HG03575 (cell line): ENCODE data around the gene TCERG1.

Experiments used
- ATAC-seq: cut with Tn5 transposase; IDR thresholded peaks from one replicate; pipeline ENCODE4 v1.9.1; 2021; ENCODE audit not compliant: unreplicated experiment, insufficient number of reproducible peaks, low FRiP score; ENCODE audit errors: extremely low read depth

TCERG1 gene

GRCh38 chr5:146448783-146449519 lies 1.8 kb downstream of the TCERG1 start:
- no peak for ATAC-seq

- no peak for ATAC-seq
Observed at GRCh38 chr5:146450002-146450401, 2.9 kb downstream of the TCERG1 start.

GRCh38 chr5:146451411-146451810 lies 4.3 kb downstream of the TCERG1 start:
- no peak for ATAC-seq

- no peak for ATAC-seq
Observed at GRCh38 chr5:146457431-146457830, 10.3 kb downstream of the TCERG1 start.

GRCh38 chr5:146458894-146459293 lies 11.8 kb downstream of the TCERG1 start:
- no peak for ATAC-seq

- ATAC-seq = no peak
Observed at GRCh38 chr5:146461319-146461718, 14.2 kb downstream of the TCERG1 start.

GRCh38 chr5:146463446-146463845 lies 16.3 kb downstream of the TCERG1 start:
- ATAC-seq = no peak

- no peak for ATAC-seq
Observed at GRCh38 chr5:146466521-146467349, 19.6 kb downstream of the TCERG1 start.

- no peak for ATAC-seq
Observed at GRCh38 chr5:146467760-146468159, 20.6 kb downstream of the TCERG1 start.

GRCh38 chr5:146474065-146474464 lies 26.9 kb downstream of the TCERG1 start:
- no peak for ATAC-seq

- no peak for ATAC-seq
Observed at GRCh38 chr5:146475190-146475780, 28.2 kb downstream of the TCERG1 start.

GRCh38 chr5:146475906-146476305 lies 28.8 kb downstream of the TCERG1 start:
- no peak for ATAC-seq

- no peak for ATAC-seq
Observed at GRCh38 chr5:146482775-146483174, 35.6 kb downstream of the TCERG1 start.

- ATAC-seq = no peak
Observed at GRCh38 chr5:146484714-146485391, 37.7 kb downstream of the TCERG1 start.

GRCh38 chr5:146490089-146490843 lies 43.1 kb downstream of the TCERG1 start:
- no peak for ATAC-seq

GRCh38 chr5:146494656-146495055 lies 47.5 kb downstream of the TCERG1 start:
- ATAC-seq = no peak

GRCh38 chr5:146499680-146500079 lies 52.5 kb downstream of the TCERG1 start:
- ATAC-seq = no peak

GRCh38 chr5:146507428-146507827 lies 60.3 kb downstream of the TCERG1 start:
- ATAC-seq = no peak
